ENCODE measurements around the gene MB21D2. TPM values are rescaled to one million over a fixed set of nuclear protein-coding genes. Genes with fewer than 3 reads are reported as not detected.

Gene MB21D2
- total and polyA plus RNA-seq, 2 donors (not counting 1 experiment from before 2014, with no cell fraction given) = 0.03 to 0.20 TPM

DNA sequence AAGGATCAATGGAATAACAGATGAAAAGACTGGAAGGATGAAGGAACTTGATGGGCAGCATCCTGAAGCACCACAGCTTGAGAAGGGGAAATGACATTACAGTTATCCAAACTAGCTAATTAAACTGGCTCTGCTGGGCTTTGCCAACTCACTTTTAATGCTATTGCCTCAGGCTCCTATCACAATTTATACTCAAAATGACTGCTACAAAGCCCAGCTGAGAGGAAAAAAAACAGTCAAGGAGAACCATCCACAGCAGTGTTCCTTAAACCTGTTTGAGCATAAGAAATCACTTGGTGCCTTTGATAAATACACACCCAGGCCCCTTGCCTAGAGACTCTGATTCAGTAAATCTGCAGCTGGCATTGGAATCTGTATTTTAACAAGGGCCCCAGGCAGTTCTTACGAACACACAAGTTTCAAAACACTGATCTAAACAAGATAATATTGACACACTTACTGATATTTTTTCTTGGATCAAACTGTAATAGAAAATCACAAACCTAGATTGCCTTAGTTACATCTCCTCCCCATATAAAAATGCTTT is 85.8 kb downstream of the MB21D2 start:
- H3K27me3 ChIP-seq (replicated peaks in 1 of 4; ENCODE audit: control extremely low read depth in 1 of 4, control insufficient read depth in 3 of 4, insufficient read depth in 4 of 4, low read length in 3 of 4) = peaks cover 0 to 6% (median 0%) of the 10 kb centered on the region in 4 experiments
- no peaks in the 10 kb centered on the region for H3K36me3 ChIP-seq (replicated peaks in 1 of 2; ENCODE audit: control extremely low read depth in 1 of 2, control insufficient read depth in 1 of 2, extremely low read depth in 1 of 2, insufficient read depth in 2 of 2, low read length in 1 of 2)
- DNase-seq (no peak), ATAC-seq (ENCODE audit: low read depth) (no peak)
- ChIA-PET CTCF (no interaction called here), POLR2A (no interaction called here)
- H3K4me3 Mint-ChIP-seq = no peak overlapping the region
- no peaks in the 10 kb centered on the region for H3K4me1 Mint-ChIP-seq
- no peak overlapping the region for H3K27ac Mint-ChIP-seq
- no peaks in the 10 kb centered on the region for H3K9me3 ChIP-seq (ENCODE audit: control extremely low read depth in 1 of 3, control insufficient read depth in 2 of 3, insufficient read depth in 1 of 3, low read length in 2 of 3)
- H3K27ac ChIP-seq (ENCODE audit: low read length in 2 of 2) = no peak overlapping the region
- H2AFZ ChIP-seq (ENCODE audit: insufficient read depth, low read depth, low read length, poor library complexity, severe bottlenecking) = no peak overlapping the region
- H3K27me3 Mint-ChIP-seq = peaks cover 4% of the 10 kb centered on the region
- TF ChIP-seq EZH2 (IDR thresholded peaks at IDR 0.05; ENCODE audit: borderline replicate concordance, insufficient read depth, low read depth, low read length, poor library complexity, severe bottlenecking) = no peak
- TF ChIP-seq, protein P1, sequence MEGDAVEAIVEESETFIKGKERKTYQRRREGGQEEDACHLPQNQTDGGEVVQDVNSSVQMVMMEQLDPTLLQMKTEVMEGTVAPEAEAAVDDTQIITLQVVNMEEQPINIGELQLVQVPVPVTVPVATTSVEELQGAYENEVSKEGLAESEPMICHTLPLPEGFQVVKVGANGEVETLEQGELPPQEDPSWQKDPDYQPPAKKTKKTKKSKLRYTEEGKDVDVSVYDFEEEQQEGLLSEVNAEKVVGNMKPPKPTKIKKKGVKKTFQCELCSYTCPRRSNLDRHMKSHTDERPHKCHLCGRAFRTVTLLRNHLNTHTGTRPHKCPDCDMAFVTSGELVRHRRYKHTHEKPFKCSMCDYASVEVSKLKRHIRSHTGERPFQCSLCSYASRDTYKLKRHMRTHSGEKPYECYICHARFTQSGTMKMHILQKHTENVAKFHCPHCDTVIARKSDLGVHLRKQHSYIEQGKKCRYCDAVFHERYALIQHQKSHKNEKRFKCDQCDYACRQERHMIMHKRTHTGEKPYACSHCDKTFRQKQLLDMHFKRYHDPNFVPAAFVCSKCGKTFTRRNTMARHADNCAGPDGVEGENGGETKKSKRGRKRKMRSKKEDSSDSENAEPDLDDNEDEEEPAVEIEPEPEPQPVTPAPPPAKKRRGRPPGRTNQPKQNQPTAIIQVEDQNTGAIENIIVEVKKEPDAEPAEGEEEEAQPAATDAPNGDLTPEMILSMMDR (IDR thresholded peaks at IDR 0.05) = no peak
- intact Hi-C loops (cut with micrococcal nuclease) = no loop called here
- H3K4me2 ChIP-seq (replicated peaks; ENCODE audit: low read depth, low read length, poor library complexity, severe bottlenecking) = no peak overlapping the region
- no peaks in the 10 kb centered on the region for H3K4me1 ChIP-seq (ENCODE audit: control insufficient read depth in 2 of 2, insufficient read depth in 2 of 2, low read length in 2 of 2)
- no peaks in the 10 kb centered on the region for H3K9me3 Mint-ChIP-seq (ENCODE audit: insufficient read depth)
- H3K9ac ChIP-seq (ENCODE audit: low read length) = no peak overlapping the region
- no peaks in the 10 kb centered on the region for H4K20me1 ChIP-seq (ENCODE audit: control insufficient read depth, insufficient read depth, low read length, poor library complexity, severe bottlenecking)
- no peaks in the 10 kb centered on the region for H3K79me2 ChIP-seq (ENCODE audit: control insufficient read depth, insufficient read depth, low read length)
- H3K4me3 ChIP-seq (ENCODE audit: control extremely low read depth in 1 of 5, extremely low read depth in 1 of 5, insufficient read depth in 1 of 5, low read depth in 2 of 5, low read length in 4 of 5) = no peak overlapping the region
- WGBS (ENCODE audit: insufficient coverage) = no CpG with 5 or more reads among the region's 1 CpG

DNA sequence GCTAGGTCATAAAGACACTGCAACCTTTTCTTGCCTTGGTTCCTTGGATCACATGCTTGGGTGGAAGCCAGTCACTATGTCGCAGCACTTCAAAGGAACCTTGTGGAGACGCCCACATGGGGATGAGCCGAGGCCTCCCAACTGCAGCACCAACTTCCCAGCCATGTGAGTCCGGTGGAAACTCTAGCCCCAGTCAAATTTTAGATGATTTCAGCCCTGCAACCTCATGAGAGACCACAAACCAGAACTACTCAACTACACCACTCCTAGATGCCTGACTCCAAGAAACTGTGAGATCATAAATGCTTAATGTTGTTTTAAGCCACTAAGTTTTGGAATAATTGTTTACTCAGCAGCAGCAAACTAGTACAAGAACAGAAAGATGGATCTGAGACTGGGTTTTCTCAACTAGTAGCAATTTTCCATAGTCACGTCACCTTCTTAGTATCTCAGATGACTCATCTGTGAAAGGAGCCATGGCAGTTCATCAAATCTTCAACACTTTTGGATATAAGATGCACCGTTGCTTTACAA is 86.5 kb downstream of the MB21D2 start:
- H3K27me3 ChIP-seq (replicated peaks in 1 of 4; ENCODE audit: control extremely low read depth in 1 of 4, control insufficient read depth in 3 of 4, insufficient read depth in 4 of 4, low read length in 3 of 4) = peaks cover 0 to 6% (median 0%) of the 10 kb centered on the region in 4 experiments
- no peak for TF ChIP-seq EZH2 (IDR thresholded peaks at IDR 0.05; ENCODE audit: borderline replicate concordance, insufficient read depth, low read depth, low read length, poor library complexity, severe bottlenecking)
- TF ChIP-seq, protein P1 (IDR thresholded peaks at IDR 0.05) = no peak
- 100% methylated on average over 2 of the region's 6 CpGs for WGBS (ENCODE audit: insufficient coverage)
- Mint-ChIP-seq H3K9me3 (ENCODE audit: insufficient read depth) (no peaks in the 10 kb centered on the region), H3K4me1 (no peaks in the 10 kb centered on the region), H3K27ac (no peak overlapping the region), H3K27me3 (peaks cover 4% of the 10 kb centered on the region), H3K4me3 (no peak overlapping the region)
- DNase-seq (no peak), ATAC-seq (ENCODE audit: low read depth) (no peak)
- H3K4me1 ChIP-seq (ENCODE audit: control insufficient read depth in 2 of 2, insufficient read depth in 2 of 2, low read length in 2 of 2) = no peaks in the 10 kb centered on the region
- H4K20me1 ChIP-seq (ENCODE audit: control insufficient read depth, insufficient read depth, low read length, poor library complexity, severe bottlenecking) = no peaks in the 10 kb centered on the region
- H3K9me3 ChIP-seq (ENCODE audit: control extremely low read depth in 1 of 3, control insufficient read depth in 2 of 3, insufficient read depth in 1 of 3, low read length in 2 of 3) = no peaks in the 10 kb centered on the region
- no peak overlapping the region for H3K27ac ChIP-seq (ENCODE audit: low read length in 2 of 2)
- H3K4me2 ChIP-seq (replicated peaks; ENCODE audit: low read depth, low read length, poor library complexity, severe bottlenecking) = no peak overlapping the region
- intact Hi-C loops (cut with micrococcal nuclease) = no loop called here
- CTCF ChIA-PET = no interaction called here
- POLR2A ChIA-PET = no interaction called here
- H3K36me3 ChIP-seq (replicated peaks in 1 of 2; ENCODE audit: control extremely low read depth in 1 of 2, control insufficient read depth in 1 of 2, extremely low read depth in 1 of 2, insufficient read depth in 2 of 2, low read length in 1 of 2) = no peaks in the 10 kb centered on the region
- no peaks in the 10 kb centered on the region for H3K79me2 ChIP-seq (ENCODE audit: control insufficient read depth, insufficient read depth, low read length)
- H3K9ac ChIP-seq (ENCODE audit: low read length) = no peak overlapping the region
- no peak overlapping the region for H2AFZ ChIP-seq (ENCODE audit: insufficient read depth, low read depth, low read length, poor library complexity, severe bottlenecking)
- H3K4me3 ChIP-seq (ENCODE audit: control extremely low read depth in 1 of 5, extremely low read depth in 1 of 5, insufficient read depth in 1 of 5, low read depth in 2 of 5, low read length in 4 of 5) = no peak overlapping the region

Measured in B cell (primary cell).